Activated naive CD8-positive, alpha-beta T cell treated with anti-CD3 and anti-CD28 coated beads for 36 hours (primary cell): ENCODE data around the gene TM4SF4. TPM values are rescaled to one million over a fixed set of nuclear protein-coding genes. Genes with fewer than 3 reads are reported as not detected.

Experiments
- DNase-seq: peaks from one replicate; pipeline ENCODE4 v3.0.0; 2021
- H3K27ac Mint-ChIP-seq: one replicate; pipeline ENCODE4 v1.8.0; 2022; ENCODE audit warnings: mild to moderate bottlenecking, moderate library complexity, mixed read lengths
- H3K27me3 Mint-ChIP-seq: one replicate; pipeline ENCODE4 v1.8.0; 2022; ENCODE audit warnings: mild to moderate bottlenecking, mixed read lengths
- H3K36me3 Mint-ChIP-seq: one replicate; pipeline ENCODE4 v1.8.0; 2021; ENCODE audit warnings: mild to moderate bottlenecking, mixed read lengths
- H3K4me1 Mint-ChIP-seq: one replicate; pipeline ENCODE4 v1.8.0; 2021; ENCODE audit warnings: mixed read lengths
- H3K4me3 Mint-ChIP-seq: one replicate; pipeline ENCODE4 v1.8.0; 2022; ENCODE audit warnings: mild to moderate bottlenecking, moderate library complexity, mixed read lengths
- H3K9me3 Mint-ChIP-seq: one replicate; pipeline ENCODE4 v1.8.0; 2022; ENCODE audit warnings: mixed read lengths
- total RNA-seq, 2 experiments: library from RNA; stranded (reverse); gene quantifications; one replicate each; pipeline ENCODE4 v1.2.3, GENCODE V29; 2021

The TM4SF4 gene
- total RNA-seq, 2 experiments from 2014 or later = not detected

- Mint-ChIP-seq H3K27ac (no peak overlapping the region), H3K36me3 (no peaks in the 10 kb centered on the region), H3K4me3 (no peak overlapping the region), H3K27me3 (peaks cover 7% of the 10 kb centered on the region), H3K4me1 (no peaks in the 10 kb centered on the region), H3K9me3 (no peaks in the 10 kb centered on the region)
- no peak for DNase-seq
These were observed 9.1 kb upstream of the TM4SF4 start for GRCh38 chr3:149465351-149465883.

DNA sequence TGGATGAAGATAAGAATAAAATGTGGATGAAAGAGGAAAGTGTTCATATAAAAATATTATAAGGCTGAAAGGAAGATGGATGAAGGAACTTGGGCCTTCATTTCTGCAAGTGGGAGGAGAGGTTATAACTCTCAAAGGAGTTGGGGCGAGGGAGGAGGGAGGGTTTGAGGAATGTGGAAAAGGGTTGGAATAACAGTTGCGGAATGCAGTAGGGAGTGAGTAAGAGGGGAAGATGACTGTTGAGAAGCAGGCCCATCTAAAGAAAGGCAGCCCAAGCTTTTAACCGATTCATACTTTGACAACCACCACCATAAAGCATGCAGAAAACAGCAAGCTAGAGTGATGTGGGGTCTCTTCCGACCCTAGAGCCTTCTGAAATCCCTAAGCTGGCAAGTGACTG, 8.3 kb upstream of the TM4SF4 start:
- H3K27ac Mint-ChIP-seq = no peak overlapping the region
- H3K36me3 Mint-ChIP-seq = no peaks in the 10 kb centered on the region
- no peaks in the 10 kb centered on the region for H3K4me1 Mint-ChIP-seq
- H3K27me3 Mint-ChIP-seq = peaks cover 7% of the 10 kb centered on the region
- H3K4me3 Mint-ChIP-seq = no peak overlapping the region
- no peaks in the 10 kb centered on the region for H3K9me3 Mint-ChIP-seq
- DNase-seq = no peak

DNA sequence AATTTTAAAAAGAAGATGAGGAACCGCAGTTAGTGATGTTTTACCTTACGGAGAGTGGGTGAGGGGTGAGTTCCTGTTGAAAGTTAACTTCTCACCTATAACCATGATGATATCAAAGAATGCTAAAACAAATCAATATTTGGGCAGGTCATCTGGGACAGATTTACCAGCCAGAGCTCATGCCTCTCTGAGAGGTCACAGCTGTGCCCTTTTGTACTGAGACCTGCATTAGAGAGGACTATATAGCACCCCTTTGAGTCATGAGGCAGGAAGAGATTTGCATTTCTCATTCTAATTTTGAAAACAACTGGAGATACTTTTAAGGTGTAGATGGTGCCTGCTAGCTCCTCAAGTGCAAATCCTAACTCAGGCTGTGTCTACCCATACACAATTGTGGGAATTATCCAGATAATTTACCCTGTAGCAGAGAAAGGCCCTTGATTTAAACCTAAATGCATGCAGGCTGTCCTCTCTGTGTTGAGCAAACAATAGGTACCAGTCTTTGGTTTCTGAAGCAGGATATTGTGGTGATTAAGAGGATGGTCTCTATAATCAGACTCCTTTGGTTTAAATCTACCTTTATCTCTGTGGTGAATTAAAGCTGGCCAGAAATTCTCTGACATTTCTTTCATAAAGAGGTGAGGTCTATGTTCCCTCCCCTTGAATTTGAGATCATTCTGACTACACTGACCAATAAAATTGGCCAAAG, 5.8 kb upstream of the TM4SF4 start:
- Mint-ChIP-seq H3K27ac (no peak overlapping the region), H3K4me3 (no peak overlapping the region), H3K27me3 (peaks cover 6% of the 10 kb centered on the region), H3K9me3 (no peaks in the 10 kb centered on the region), H3K4me1 (no peaks in the 10 kb centered on the region), H3K36me3 (no peaks in the 10 kb centered on the region)
- no peak for DNase-seq

GRCh38 chr3:149470381-149470780, 4.1 kb upstream of the TM4SF4 start:
- Mint-ChIP-seq H3K27me3 (peaks cover 3% of the 10 kb centered on the region), H3K36me3 (no peaks in the 10 kb centered on the region), H3K27ac (no peak overlapping the region), H3K4me3 (no peak overlapping the region), H3K9me3 (no peaks in the 10 kb centered on the region), H3K4me1 (no peaks in the 10 kb centered on the region)
- DNase-seq = no peak

DNA sequence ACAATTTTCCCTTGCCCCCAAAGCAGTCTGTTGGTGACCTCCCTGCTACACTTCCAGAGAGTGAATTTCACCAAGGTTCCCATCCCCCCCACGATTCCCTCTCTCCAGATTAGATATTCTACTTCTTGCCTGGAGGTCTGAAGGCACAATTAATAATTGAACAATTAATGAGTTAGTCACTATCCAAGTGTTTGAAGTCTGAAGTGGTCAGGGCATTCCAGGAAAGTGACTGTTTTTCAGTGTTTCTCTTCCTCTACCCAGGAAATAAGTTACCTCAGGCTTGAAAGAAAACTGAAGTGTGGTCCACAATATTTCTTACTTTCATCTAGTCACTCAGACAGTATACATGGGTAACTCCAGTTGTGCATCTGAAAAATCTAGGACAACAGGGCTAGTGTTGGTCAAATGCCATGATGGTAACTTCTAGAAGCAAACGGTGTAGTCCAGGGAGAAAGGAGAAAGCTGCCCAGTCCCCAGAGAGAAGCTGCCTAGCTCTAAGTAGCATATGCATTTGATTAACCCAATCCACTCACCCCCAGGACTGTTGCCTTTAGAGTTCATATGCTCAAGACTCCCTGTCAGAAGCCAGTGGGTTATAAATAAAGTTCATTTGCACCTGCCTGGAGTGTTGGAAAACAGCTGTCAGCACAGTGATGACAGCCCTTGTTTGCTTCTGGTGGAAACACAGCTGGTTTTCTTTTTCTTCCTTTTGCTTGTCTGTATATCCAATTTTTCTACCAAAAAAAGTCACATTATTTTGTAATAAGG, 2.3 kb upstream of the TM4SF4 start:
- no peaks in the 10 kb centered on the region for H3K9me3 Mint-ChIP-seq
- DNase-seq = no peak

DNA sequence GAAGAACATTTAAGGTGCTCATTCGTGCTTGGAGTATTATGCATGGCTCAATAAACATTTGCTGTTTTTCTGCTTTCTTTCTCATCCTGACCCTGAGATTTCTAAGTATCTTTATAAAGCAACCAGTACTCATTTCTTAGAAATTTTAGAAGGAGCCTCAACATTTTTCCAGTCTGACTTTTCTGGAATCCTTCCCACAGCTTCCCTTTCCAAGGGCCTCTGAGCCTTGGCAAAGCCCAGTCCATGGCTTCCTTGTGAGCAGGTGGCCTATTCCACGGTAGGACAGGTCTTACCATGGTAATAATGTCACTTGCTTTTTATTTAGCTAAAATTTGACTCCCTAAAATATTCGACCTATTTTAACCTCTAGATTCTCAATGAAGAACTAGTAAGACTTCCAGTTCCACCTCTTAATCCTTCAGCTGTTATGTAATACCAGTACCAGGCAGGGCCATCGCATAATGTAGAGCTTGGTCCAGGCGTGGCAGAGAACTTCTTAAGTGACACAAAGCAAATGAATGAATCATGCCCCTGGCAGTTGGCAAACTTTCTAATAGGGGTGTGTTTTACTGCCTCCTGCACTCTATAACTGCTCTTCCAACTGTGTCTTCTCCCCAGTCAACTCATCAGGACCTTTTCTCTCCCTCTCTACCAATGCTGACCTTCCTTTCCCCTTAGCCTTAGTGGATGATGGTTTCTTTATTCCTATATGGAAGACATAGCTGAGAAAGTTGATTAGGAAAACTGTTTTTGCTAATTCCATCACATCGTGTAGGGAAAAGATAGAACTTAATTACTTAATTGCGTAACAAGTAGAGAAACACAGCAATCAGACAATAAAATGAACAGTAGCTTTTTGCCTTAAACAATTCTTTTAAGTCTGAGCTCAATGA, 894 bp upstream of the TM4SF4 start:
- Mint-ChIP-seq H3K27me3 (peaks cover 3% of the 10 kb centered on the region), H3K4me3 (no peak overlapping the region), H3K4me1 (no peaks in the 10 kb centered on the region), H3K9me3 (no peaks in the 10 kb centered on the region), H3K36me3 (no peaks in the 10 kb centered on the region), H3K27ac (no peak overlapping the region)
- DNase-seq = no peak

More for the DNA sequence above, 2.3 kb upstream of the TM4SF4 start:
- Mint-ChIP-seq H3K27me3 (peaks cover 3% of the 10 kb centered on the region), H3K4me1 (no peaks in the 10 kb centered on the region), H3K27ac (no peak overlapping the region), H3K4me3 (no peak overlapping the region), H3K36me3 (no peaks in the 10 kb centered on the region)

DNA sequence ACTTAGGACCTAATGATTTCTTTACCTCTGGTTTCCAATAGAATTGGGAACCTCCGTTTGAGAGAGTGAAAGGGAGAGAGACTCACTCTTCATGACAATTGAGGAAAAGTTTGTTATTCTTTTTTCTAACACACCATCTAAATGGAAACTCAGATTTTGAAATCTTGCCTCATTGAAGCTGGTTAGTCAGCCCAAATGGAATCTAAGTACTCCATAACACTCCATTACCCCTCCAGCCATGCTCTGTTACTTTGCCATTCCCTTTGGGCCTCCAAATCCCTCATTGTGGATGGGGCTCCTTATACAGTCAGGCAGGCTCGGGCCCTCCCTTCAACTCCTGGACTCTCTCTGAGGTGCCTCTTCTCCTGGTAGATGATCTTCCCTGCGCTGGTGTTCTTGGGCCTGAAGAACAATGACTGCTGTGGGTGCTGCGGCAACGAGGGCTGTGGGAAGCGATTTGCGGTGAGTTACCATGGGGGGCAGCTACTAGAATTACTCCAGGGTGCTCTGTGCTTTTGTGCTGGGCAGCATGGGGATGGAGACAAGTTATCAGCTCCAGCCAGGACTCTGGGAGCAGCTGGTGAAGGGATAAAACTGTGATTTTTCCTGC, 1.1 kb downstream of the TM4SF4 start:
- no peak for DNase-seq
- H3K4me1 Mint-ChIP-seq = peaks cover 2% of the 10 kb centered on the region
- H3K27me3 Mint-ChIP-seq = peaks cover 12% of the 10 kb centered on the region
- H3K9me3 Mint-ChIP-seq = no peaks in the 10 kb centered on the region
- no peak overlapping the region for H3K4me3 Mint-ChIP-seq
- H3K36me3 Mint-ChIP-seq = no peaks in the 10 kb centered on the region
- H3K27ac Mint-ChIP-seq = no peak overlapping the region

GRCh38 chr3:149476225-149476624, 1.7 kb downstream of the TM4SF4 start:
- Mint-ChIP-seq H3K4me1 (peaks cover 2% of the 10 kb centered on the region), H3K9me3 (no peaks in the 10 kb centered on the region), H3K36me3 (no peaks in the 10 kb centered on the region), H3K27ac (no peak overlapping the region), H3K4me3 (no peak overlapping the region), H3K27me3 (peaks cover 12% of the 10 kb centered on the region)
- no peak for DNase-seq

GRCh38 chr3:149479621-149480325, 5.3 kb downstream of the TM4SF4 start:
- Mint-ChIP-seq H3K9me3 (no peaks in the 10 kb centered on the region), H3K36me3 (no peaks in the 10 kb centered on the region), H3K27me3 (peaks cover 9% of the 10 kb centered on the region), H3K4me1 (peaks cover 2% of the 10 kb centered on the region), H3K27ac (no peak overlapping the region), H3K4me3 (no peak overlapping the region)
- DNase-seq = no peak

DNA sequence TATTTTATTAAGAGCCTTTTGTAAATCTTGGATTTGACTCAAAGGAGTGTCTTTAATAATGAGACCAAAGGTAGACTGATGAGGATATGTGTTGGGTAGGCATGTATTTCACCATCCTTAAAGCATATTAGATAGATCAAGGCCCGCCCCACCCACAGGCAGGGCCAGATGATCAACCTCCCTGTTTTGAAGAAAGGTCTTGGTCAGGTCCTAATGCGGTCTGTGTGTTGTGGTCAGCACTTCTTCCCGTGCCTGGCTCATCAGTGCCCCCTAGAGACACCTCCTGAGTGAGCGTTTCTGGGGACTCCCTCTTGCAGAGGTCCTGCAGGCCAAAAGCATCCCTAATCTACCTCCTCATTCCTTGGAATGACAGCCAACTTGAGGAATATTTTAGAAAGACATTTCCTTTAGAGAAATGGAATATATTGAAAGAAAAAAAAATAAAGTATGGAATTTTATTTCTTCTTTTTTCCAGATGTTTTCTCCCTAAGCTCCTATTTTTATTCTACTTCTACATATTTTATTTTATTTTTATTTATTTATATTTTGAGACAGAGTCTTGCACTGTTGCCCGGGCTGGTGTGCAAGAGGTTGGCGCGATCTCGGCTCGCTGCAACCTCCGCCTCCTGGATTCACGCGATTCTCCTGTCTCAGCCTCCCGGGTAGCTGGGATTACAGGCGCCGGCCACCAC, 6.0 kb downstream of the TM4SF4 start:
- Mint-ChIP-seq H3K4me1 (peaks cover 2% of the 10 kb centered on the region), H3K36me3 (no peaks in the 10 kb centered on the region), H3K4me3 (no peak overlapping the region), H3K27ac (no peak overlapping the region), H3K9me3 (no peaks in the 10 kb centered on the region), H3K27me3 (peaks cover 9% of the 10 kb centered on the region)
- DNase-seq = peak; percentile 46

DNA sequence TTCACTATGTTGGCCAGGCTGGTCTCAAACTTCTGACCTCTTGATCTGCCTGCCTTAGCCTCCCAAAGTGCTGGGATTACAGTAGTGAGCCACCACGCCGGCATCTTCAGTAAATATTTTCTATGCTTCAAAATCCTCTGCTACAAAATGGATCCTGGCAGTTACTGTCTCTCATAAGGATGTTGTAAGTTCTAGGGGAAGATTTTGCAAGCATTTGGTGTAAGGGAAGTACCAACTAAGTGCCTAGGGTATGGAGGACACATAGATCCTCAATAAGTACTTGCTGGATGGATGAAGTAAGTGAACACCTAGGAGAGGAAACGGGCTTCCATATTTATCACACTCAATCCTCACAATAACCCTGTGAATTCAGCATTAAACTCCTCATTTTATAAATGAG, 6.6 kb downstream of the TM4SF4 start:
- no peak overlapping the region for H3K27ac Mint-ChIP-seq

GRCh38 chr3:149481491-149481890, 7.0 kb downstream of the TM4SF4 start:
- Mint-ChIP-seq H3K36me3 (no peaks in the 10 kb centered on the region), H3K4me3 (no peak overlapping the region), H3K27me3 (peaks cover 9% of the 10 kb centered on the region), H3K4me1 (peaks cover 2% of the 10 kb centered on the region), H3K9me3 (no peaks in the 10 kb centered on the region), H3K27ac (no peak overlapping the region)
- no peak for DNase-seq

More for the DNA sequence above, 6.6 kb downstream of the TM4SF4 start:
- DNase-seq = no peak
- no peak overlapping the region for H3K4me3 Mint-ChIP-seq
- H3K4me1 Mint-ChIP-seq = peaks cover 2% of the 10 kb centered on the region
- H3K9me3 Mint-ChIP-seq = no peaks in the 10 kb centered on the region
- H3K27me3 Mint-ChIP-seq = peaks cover 9% of the 10 kb centered on the region
- H3K36me3 Mint-ChIP-seq = no peaks in the 10 kb centered on the region

GRCh38 chr3:149486726-149487125, 12.2 kb downstream of the TM4SF4 start:
- Mint-ChIP-seq H3K36me3 (no peaks in the 10 kb centered on the region), H3K4me3 (no peak overlapping the region), H3K27ac (no peak overlapping the region), H3K27me3 (peaks cover 7% of the 10 kb centered on the region), H3K4me1 (no peaks in the 10 kb centered on the region), H3K9me3 (no peaks in the 10 kb centered on the region)
- no peak for DNase-seq
